GM13977 (cell line): ENCODE data around the gene BEST1.

ENCODE experiments used
- DNase-seq: peaks from one replicate; pipeline ENCODE4 v3.0.0; 2012; ENCODE audit warnings: low spot score
- in situ Hi-C: fragments of 300-500 bp; cut with MboI; formaldehyde crosslinking; loops from one replicate; pipeline ENCODE4 v1.12.0; 2022; ENCODE audit warnings: low sequenced_read_pairs, low pct_unique_long_range_greater_than_20kb, mixed read lengths, inconsistent platforms; ENCODE audit not compliant: unreplicated experiment
- TF ChIP-seq, protein P1 (sequence below): IDR thresholded peaks from 2 replicates; pipeline ENCODE4 v1.5.1; 2012; ENCODE audit warnings: mild to moderate bottlenecking, control low read depth; ENCODE audit not compliant: insufficient read depth; ENCODE audit errors: extremely low read depth, missing control alignments

BEST1 gene

GRCh38 chr11:61905801-61906521, 44.2 kb upstream of the BEST1 start:
- in situ Hi-C loops: no loop called here
- DNase-seq: no peak
- TF ChIP-seq, protein P1, sequence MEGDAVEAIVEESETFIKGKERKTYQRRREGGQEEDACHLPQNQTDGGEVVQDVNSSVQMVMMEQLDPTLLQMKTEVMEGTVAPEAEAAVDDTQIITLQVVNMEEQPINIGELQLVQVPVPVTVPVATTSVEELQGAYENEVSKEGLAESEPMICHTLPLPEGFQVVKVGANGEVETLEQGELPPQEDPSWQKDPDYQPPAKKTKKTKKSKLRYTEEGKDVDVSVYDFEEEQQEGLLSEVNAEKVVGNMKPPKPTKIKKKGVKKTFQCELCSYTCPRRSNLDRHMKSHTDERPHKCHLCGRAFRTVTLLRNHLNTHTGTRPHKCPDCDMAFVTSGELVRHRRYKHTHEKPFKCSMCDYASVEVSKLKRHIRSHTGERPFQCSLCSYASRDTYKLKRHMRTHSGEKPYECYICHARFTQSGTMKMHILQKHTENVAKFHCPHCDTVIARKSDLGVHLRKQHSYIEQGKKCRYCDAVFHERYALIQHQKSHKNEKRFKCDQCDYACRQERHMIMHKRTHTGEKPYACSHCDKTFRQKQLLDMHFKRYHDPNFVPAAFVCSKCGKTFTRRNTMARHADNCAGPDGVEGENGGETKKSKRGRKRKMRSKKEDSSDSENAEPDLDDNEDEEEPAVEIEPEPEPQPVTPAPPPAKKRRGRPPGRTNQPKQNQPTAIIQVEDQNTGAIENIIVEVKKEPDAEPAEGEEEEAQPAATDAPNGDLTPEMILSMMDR: no peak

GRCh38 chr11:61906522-61906909, 43.6 kb upstream of the BEST1 start:
- DNase-seq: no peak
- in situ Hi-C loops: no loop called here
- TF ChIP-seq, protein P1: no peak

DNA sequence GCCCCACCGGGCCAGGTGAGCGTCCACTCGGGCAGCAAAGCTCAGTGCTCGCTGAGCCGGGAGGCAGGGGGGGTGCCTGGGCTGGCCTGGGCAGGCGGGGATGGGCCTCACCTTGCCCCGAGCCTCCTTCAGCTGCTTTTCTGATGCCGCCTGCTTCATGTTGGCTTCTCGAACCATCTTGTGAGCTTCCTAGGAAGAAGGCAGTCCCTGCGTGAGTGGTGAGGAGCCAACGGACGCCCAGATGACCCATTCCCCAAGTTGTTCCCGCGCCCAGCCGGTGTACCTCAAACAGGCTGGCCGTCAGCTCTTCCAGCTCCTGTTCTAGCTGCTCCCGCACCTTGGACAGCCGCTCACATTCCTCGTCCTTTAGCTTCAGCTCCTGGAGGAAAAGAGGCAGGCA, 42.9 kb upstream of the BEST1 start:
- in situ Hi-C loops: no loop called here
- TF ChIP-seq, protein P1: no peak
- DNase-seq: no peak

DNA sequence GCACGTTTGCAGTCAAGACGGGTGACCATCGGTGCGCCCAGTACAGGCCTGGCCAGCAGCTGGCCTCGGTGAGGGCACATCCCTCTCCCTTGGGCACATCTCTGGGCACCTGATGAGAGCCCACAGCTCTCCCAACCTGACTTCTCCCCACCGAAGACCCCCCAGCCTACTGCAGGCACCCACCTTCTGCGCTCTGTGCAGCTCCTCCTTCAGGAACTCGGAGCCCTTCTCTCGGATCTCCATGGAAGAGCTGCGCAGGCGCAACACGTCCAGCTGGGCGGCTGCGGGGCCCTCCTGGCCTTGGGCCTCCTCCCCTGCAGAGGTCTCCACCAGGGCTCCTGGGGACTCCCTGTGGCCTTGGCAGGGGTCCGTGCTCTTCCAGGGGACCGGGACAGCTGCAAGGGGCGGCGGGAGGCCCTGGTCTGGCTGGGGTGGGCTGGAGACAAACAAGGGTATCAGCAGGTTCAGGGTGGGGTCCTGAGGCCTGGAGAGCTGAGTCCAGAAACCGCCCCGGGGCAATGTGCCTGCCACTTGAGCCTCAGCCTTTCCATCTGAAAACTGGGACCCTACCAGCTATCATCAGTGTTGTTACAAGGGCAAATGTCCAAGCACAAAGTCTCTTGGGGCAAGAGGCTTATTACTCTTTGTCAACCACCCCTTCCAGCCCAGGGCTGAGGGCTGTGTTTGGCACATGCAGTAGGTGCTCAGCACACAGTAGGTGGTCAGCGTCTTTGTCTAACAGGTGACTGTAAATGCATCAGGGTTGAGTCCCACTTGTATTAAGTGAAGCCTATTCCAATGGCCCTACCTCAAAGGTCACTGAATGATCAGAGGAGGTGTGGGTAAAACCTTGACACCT, 42.1 kb upstream of the BEST1 start:
- no peak for DNase-seq
- in situ Hi-C loops: no loop called here
- TF ChIP-seq, protein P1: no peak

DNA sequence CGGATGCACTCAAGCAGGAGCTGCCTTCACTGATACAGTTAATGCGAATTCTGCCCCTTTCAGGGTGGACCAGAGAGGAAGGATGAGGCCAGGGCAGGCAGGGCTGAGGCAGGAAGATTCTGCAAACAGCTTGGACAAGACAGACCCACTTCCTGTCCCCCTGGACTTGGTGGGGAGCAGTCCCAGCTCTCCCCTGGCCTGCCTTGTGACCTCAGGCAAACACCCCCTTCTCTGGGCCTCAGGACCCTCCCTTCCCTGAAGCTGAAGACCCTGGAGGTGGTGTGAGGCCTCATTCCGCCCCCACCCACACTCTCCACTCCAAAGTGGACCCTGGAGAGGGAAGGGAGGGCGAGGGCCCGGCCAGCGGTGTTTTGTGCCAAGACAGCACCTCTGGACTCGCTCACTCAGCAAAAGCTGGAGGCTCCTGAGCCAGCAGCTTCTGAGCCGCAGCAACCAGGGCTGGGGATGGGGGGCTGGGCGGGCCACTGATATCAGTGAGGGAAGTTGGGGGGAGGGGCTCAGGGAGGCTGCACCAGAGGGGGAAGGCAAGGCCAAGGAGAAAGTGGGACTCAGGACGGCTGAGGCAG, 41.3 kb upstream of the BEST1 start:
- in situ Hi-C loops: no loop called here
- DNase-seq: no peak
- TF ChIP-seq, protein P1: no peak

- DNase-seq: no peak
- in situ Hi-C loops: no loop called here
- TF ChIP-seq, protein P1: no peak
Observed at GRCh38 chr11:61910187-61911127, 39.7 kb upstream of the BEST1 start.
